Panc1 (cell line): ENCODE measurements around the gene FGF19.

Experiments used
- POLR2AphosphoS5 ChIP-seq: IDR thresholded peaks from 2 replicates; pipeline ENCODE4 v1.6.1; 2012; ENCODE audit warnings: mild to moderate bottlenecking, low read depth, low read length, moderate library complexity
- SIN3A ChIP-seq: IDR thresholded peaks from 2 replicates; pipeline ENCODE4 v1.6.1; 2012; ENCODE audit warnings: low read depth, mild to moderate bottlenecking, low read length, moderate library complexity, borderline replicate concordance; ENCODE audit not compliant: insufficient read depth
- TCF7L2 ChIP-seq: IDR thresholded peaks from 2 replicates; pipeline ENCODE4 v1.6.1; 2011; ENCODE audit warnings: mild to moderate bottlenecking, low read depth, low read length, inconsistent platforms
- TF ChIP-seq, protein P1 (sequence below): fragments of 450-650 bp; IDR thresholded peaks from 2 replicates; pipeline ENCODE4 v1.5.1; 2017; ENCODE audit warnings: mild to moderate bottlenecking

DNA sequence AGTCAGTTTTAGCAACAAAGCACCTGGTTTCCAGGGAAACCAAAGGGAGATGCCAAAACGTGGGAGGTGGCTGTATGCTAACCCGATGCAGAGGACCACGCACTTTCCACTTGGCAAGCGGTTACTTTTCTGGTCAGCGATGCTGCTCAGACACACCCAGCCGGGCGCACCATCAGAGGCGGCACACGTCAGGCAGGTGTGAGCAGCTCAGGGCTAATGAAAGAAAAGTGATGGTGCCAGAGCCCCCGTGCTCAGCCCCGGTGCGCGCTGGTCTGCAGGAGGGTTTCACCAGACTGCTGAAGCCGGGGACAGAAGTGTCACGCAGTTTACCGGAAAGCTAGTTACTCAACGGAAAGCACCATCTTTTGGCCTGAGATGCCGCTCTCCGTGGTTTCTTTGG lies 34.3 kb downstream of the FGF19 start:
- TF ChIP-seq SIN3A: no peak
- 0 out of 2 replicates have a peak, but pooled peaks have one; percentile 12 for TF ChIP-seq TCF7L2
- no peak for TF ChIP-seq POLR2AphosphoS5
- TF ChIP-seq, protein P1, sequence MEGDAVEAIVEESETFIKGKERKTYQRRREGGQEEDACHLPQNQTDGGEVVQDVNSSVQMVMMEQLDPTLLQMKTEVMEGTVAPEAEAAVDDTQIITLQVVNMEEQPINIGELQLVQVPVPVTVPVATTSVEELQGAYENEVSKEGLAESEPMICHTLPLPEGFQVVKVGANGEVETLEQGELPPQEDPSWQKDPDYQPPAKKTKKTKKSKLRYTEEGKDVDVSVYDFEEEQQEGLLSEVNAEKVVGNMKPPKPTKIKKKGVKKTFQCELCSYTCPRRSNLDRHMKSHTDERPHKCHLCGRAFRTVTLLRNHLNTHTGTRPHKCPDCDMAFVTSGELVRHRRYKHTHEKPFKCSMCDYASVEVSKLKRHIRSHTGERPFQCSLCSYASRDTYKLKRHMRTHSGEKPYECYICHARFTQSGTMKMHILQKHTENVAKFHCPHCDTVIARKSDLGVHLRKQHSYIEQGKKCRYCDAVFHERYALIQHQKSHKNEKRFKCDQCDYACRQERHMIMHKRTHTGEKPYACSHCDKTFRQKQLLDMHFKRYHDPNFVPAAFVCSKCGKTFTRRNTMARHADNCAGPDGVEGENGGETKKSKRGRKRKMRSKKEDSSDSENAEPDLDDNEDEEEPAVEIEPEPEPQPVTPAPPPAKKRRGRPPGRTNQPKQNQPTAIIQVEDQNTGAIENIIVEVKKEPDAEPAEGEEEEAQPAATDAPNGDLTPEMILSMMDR: no peak
